ENCODE results near the gene CCNB3.

Gene CCNB3

GRCh38 chrX:50188859-50189600 is 15.5 kb upstream of the CCNB3 start:
- H3K27me3 ChIP-seq (replicated peaks; ENCODE audit: control insufficient read depth, insufficient read depth, low read length): no peaks in the 10 kb centered on the region
- TF ChIP-seq CTCF (IDR thresholded peaks at IDR 0.05; ENCODE audit: insufficient read depth, low read length, poor library complexity, severe bottlenecking): no peak
- no peaks in the 10 kb centered on the region for H3K36me3 ChIP-seq (ENCODE audit: control insufficient read depth, insufficient read depth, low read length)
- DNase-seq (ENCODE audit: extremely low read depth, insufficient read length): no peak
- H3K4me3 ChIP-seq (replicated peaks; ENCODE audit: low read depth, low read length): no peak overlapping the region

GRCh38 chrX:50198348-50198747 is 6.2 kb upstream of the CCNB3 start:
- no peaks in the 10 kb centered on the region; the same call in 1 of the 2 replicates for H3K27me3 ChIP-seq (replicated peaks; ENCODE audit: control insufficient read depth, insufficient read depth, low read length)
- no peak overlapping the region for H3K4me3 ChIP-seq (replicated peaks; ENCODE audit: low read depth, low read length)
- no peak for TF ChIP-seq CTCF (IDR thresholded peaks at IDR 0.05; ENCODE audit: insufficient read depth, low read length, poor library complexity, severe bottlenecking)
- no peak for DNase-seq (ENCODE audit: extremely low read depth, insufficient read length)
- no peaks in the 10 kb centered on the region for H3K36me3 ChIP-seq (ENCODE audit: control insufficient read depth, insufficient read depth, low read length)

GRCh38 chrX:50200907-50201306 is 3.7 kb upstream of the CCNB3 start, which contains the start of gene AKAP4:
AKAP4 (minus strand) TSS chrX:50201007; CDS start chrX:50200889, 118 bp downstream.
- no peak for TF ChIP-seq CTCF (IDR thresholded peaks at IDR 0.05; ENCODE audit: insufficient read depth, low read length, poor library complexity, severe bottlenecking)
- H3K4me3 ChIP-seq (replicated peaks; ENCODE audit: low read depth, low read length): no peak within 1 kb of the TSS
- H3K27me3 ChIP-seq (replicated peaks; ENCODE audit: control insufficient read depth, insufficient read depth, low read length): no peaks in the 10 kb centered on the region; the same call in 1 of the 2 replicates
- DNase-seq (ENCODE audit: extremely low read depth, insufficient read length): no peak
- no peaks in the 10 kb centered on the region for H3K36me3 ChIP-seq (ENCODE audit: control insufficient read depth, insufficient read depth, low read length)

GRCh38 chrX:50202539-50202938 is 2.0 kb upstream of the CCNB3 start:
- no peaks in the 10 kb centered on the region for H3K27me3 ChIP-seq (replicated peaks; ENCODE audit: control insufficient read depth, insufficient read depth, low read length)
- DNase-seq (ENCODE audit: extremely low read depth, insufficient read length): no peak
- H3K4me3 ChIP-seq (replicated peaks; ENCODE audit: low read depth, low read length): no peak overlapping the region
- no peak for TF ChIP-seq CTCF (IDR thresholded peaks at IDR 0.05; ENCODE audit: insufficient read depth, low read length, poor library complexity, severe bottlenecking)
- no peaks in the 10 kb centered on the region for H3K36me3 ChIP-seq (ENCODE audit: control insufficient read depth, insufficient read depth, low read length)

- no peaks in the 10 kb centered on the region for H3K36me3 ChIP-seq (ENCODE audit: control insufficient read depth, insufficient read depth, low read length)
Observed at GRCh38 chrX:50206753-50207152, 2.2 kb downstream of the CCNB3 start.

More at GRCh38 chrX:50206753-50207152, 2.2 kb downstream of the CCNB3 start:
- no peak for TF ChIP-seq CTCF (IDR thresholded peaks at IDR 0.05; ENCODE audit: insufficient read depth, low read length, poor library complexity, severe bottlenecking)
- no peaks in the 10 kb centered on the region for H3K27me3 ChIP-seq (replicated peaks; ENCODE audit: control insufficient read depth, insufficient read depth, low read length)
- no peak for DNase-seq (ENCODE audit: extremely low read depth, insufficient read length)
- H3K4me3 ChIP-seq (replicated peaks; ENCODE audit: low read depth, low read length): no peak overlapping the region

Data from GM06990 (cell line).